GM19025 (cell line): ENCODE results near the gene KIRREL3.

Source experiments
- ATAC-seq: cut with Tn5 transposase; IDR thresholded peaks from one replicate; pipeline ENCODE4 v1.9.1; 2021; ENCODE audit warnings: mild to moderate bottlenecking, low read depth, moderate library complexity; ENCODE audit not compliant: unreplicated experiment

Gene KIRREL3

GRCh38 chr11:126722956-126723664, 277.5 kb downstream of the KIRREL3 start:
- no peak for ATAC-seq

DNA sequence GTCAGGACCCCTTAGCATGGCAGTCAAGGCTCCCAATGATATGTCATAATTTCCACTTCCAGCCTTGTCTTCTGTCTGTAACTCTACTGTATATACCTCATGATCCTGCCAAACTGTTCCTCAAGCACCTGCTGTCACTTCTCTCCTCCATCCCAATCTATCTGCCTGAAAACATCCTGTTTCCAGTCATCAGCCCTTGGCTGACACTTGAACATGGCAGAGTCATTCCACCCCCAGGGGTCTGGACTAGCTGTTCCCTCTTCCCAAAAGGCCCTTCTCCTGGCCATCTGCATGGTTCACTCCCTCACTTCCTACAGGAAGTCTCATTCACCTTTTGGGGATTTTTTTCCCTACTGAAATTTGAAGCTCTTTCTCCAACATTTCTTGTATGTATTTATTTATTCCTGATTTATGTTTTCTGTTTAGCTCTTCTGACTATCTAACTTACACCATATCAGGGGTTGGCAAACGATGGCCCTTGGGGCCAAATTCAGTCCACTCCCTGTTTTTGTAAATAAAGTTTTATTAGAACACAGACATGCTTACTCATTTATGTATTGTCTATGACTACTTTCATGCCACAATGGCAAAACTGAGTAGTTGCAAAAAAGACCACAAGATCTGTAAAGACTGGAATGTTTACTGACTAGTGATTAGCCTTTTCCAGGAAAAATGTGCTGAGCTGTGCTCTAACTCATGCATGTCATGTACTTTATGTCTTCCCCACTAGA, 278.4 kb downstream of the KIRREL3 start:
- no peak for ATAC-seq

DNA sequence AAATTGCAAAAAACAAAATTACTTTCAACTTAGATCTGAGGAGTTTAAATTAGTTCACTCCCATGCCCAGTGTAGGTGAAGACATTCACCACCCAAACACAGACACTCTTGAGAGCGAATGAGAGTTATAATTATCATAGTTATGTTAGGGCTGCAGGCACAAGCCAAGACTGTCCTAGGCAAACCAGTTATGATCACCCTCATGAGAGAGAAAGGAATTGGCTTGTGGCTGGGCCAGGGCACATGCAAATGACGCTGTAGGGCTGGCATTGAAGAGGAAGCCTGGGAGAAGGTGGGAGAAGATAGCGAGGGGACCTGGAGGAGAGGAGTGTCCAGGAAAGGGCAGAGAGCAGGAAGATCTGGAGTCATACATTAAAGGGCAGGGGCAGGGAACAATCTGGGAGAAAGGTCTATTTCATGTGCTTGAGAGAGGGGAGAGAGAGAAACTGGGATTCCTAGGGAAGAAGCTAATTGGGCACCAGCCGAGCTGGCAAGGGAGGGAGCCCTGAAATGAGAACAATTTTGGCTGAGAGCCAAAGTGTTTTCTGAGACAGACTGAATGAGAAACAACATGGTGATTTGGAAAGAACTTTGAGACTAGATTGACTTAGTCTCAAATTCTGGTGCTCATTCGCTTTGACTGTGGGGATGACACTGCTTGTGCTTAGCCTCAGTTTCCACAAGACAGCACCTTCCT, 279.9 kb downstream of the KIRREL3 start:
- no peak for ATAC-seq

- ATAC-seq = no peak
Measured at GRCh38 chr11:126719740-126720139, 280.8 kb downstream of the KIRREL3 start.

DNA sequence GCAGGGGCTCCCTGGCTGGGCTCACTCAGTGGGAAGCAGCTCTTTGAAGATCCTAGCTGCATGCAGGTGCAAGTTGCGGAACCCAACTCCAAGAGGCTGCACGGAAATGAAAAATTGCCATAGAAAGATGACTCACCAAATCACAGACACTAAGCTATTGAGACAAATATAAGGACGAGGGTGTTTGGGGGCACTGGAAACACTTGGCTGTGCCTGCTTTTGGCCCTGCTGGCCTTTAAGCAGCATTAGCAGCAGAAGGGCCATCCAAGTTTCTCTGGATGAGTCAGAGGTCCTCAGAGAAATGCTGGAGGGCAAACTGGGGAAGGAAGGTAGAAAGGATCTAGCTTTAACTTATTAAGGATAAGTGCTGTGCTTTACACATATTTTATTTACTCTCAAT, 282.3 kb downstream of the KIRREL3 start:
- ATAC-seq = no peak

GRCh38 chr11:126716456-126717083, 284.0 kb downstream of the KIRREL3 start:
- ATAC-seq = no peak

DNA sequence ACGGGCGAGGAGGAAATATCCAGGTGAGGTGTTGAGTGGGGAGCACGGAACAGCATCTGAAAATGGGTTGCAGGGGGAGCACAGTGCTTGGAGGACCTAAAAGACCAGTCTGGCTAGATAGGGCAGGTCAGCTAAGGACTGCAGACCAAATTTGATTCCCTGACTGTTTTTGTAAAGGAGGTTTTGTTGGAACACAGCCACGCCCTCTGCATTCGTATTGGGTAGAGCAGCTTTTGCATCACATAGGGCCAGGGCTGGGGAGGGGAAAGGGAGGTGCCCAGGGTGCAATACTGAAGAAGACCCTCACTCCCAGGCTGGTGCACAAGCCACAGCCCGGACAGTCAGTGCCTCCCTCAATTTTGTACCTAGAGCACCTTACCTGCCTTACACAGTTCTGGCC, 286.8 kb downstream of the KIRREL3 start:
- ATAC-seq = no peak

- no peak for ATAC-seq
Measured at GRCh38 chr11:126711977-126712625, 288.5 kb downstream of the KIRREL3 start.

DNA sequence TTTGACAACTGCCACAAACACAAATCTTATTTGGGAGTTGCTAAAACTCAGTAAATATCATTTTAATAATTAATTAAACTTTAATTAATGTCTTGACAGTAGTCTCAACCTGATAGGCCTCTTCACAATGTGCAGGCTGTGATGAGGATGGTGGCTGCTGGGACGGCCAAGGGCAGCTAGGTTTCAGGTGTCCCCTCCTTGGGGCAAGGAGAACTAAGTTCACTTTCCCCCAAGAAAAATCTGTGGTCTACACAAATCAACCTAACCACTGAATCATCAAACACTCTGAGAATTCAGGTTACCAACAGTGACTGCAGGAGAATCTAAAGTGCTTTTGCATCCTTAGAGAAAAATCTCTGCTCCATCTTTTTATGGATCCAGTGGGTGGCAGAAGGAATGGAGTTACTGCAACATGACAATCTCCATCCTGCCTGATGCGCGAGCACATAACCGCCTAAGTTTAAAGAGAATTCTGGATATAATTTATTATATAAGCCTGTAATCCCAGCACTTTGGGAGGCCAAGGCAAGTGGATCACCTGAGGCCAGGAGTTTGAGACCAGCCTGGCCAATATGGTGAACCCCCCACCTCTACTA, 289.7 kb downstream of the KIRREL3 start:
- no peak for ATAC-seq

GRCh38 chr11:126707498-126707897, 293.1 kb downstream of the KIRREL3 start:
- no peak for ATAC-seq

- ATAC-seq = no peak
Measured at GRCh38 chr11:126704096-126704495, 296.5 kb downstream of the KIRREL3 start.

DNA sequence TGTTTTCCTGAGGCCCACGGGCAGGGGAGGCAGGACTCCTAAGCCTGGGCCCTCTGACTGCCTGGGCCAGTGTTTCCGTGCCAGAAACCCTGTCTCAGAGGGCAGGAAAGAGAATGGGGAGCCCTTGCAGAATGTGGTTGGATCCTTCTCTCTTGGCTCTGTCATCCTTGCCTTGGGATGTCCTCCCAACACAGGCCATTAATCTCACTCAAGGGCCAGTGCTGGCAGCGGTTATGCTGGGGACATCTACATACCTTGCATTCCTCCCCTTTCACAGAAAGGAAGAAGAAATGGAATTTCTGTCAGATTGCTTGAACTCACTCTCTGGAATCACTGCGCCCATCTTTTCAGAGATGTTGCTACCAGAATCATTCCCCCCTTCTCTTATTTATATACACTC, 296.9 kb downstream of the KIRREL3 start:
- no peak for ATAC-seq

DNA sequence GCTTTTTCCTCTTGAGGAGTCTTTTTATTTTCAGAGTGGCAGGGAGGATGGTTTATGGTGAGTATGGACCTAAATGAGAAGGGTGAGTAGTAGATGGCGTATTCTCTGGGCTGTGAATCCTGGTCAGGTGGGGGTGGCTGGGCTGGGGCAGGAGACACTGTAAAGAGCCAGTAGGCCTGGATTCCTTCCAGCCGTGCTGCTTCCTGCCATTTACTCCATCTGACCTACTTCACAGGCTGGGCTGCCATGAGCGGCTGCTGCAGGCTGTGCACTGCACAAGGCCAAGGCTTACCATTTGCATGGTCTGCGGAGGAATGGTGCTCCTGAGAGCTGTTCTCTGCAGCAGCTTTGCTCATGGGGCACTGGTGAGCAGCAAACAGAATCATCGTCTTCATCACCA, 297.6 kb downstream of the KIRREL3 start:
- ATAC-seq = no peak

DNA sequence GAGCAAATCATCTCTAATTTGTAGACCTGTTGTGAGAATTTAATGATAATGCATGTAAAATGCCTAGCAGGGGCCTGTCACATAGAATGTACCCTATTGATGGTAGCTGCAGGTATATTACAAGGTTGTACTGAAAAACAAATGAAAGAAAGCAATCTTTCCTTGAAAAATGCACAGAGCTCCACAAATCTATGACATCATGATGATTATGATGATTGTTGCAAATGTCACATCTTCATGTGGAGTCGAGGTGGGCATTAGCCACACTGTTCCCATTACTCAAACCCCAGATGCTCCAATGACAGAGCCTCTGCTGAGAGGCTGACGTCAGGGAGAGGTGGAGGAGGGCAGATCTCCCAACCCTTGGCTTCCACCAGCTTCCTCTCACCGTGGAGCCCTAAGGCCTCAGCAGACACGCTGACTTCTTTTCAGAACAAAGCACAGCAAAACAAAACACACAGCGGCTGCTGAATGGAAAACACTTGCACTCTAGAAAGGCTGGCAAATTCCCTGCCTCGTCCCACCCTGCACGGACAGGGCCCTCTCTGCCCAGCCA, 298.3 kb downstream of the KIRREL3 start:
- ATAC-seq = no peak

- no peak for ATAC-seq
Measured at GRCh38 chr11:126701520-126701897, 299.1 kb downstream of the KIRREL3 start.

GRCh38 chr11:126700768-126701519, 299.6 kb downstream of the KIRREL3 start:
- ATAC-seq = no peak

DNA sequence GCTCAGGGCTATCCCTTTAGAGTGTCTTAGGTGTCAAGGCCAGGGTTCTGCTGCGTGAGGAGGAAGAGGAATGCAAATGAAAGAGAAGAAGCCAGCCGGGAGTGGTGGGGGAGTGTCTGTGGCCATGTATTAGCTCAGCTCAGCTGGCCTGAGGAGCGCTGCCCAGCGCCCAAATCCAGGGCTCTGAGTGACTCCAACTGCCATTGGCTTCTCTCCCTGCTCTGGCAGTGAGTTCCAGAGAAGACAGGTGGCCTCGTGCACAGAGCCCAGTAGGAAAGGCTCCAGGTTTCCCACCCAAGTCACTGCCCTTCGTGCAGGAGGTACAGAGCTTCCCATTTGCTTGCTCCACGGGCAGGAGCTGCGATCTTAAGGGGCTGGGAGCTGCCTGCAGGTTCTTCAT, 302.0 kb downstream of the KIRREL3 start:
- no peak for ATAC-seq

DNA sequence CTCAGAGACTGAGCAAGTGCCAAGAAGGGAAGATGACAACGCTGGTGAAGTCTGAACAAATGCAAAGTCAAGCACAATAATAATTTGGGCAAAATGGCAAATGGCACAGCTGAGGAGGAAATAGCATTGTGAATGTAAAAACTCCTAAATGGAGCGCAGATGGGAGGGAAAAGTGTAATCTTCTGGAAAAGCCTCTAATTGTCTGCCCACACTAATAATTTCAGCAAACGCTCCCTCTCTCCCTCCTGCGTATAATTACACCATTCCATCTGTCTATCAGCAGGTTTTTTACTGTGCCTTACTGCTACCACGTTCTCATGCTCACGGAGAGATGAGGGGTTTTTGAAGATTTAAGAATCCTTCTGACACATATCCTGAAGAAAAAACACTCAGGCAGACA, 302.6 kb downstream of the KIRREL3 start:
- ATAC-seq = no peak

GRCh38 chr11:126696982-126697381, 303.6 kb downstream of the KIRREL3 start:
- no peak for ATAC-seq
